Astrocyte of the hippocampus (primary cell): Measurements from ENCODE around the gene SOBP.

Experiments
- DNase-seq: peaks from one replicate; pipeline ENCODE4 v3.0.0; 2011; ENCODE audit warnings: low read depth, low spot score

Gene SOBP

DNA sequence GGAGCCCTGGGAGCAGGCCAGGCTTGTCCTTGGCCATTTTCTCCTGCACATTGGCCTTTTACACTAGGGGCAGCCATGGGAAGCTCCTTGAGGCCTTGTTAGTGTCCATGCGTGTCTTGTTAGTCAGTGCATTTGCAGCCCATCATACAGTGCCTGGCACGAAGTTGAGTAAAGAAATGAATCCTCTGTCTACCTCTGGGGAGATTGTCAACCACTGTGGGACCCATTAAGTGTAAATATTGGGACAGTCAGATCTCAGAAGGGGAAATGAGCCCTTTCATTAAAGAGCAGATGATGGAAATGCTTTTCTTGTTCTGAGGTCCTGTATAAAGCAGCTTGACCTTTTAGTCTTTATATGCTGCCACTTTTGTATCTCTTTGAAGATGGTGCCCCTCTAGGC lies 33.9 kb downstream of the SOBP start:
- no peak for DNase-seq

DNA sequence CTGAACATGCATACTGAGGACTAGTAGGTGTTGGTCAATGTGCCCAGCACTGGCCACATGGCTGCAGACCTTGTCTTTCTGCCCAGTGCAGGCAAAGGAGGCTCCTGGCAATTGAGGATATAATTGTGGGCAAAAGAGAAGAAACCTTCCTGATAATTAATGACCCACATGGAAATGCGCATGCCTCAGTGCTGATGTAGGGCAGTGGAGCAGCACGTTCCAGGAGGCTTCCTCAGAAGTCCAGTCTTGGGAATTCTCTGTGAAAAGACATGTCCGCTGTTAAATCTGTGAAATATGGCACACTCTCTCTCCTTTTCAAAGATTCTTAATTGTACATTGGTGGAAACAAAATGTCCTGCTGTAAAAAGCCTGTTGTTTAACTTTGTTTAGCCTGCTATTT lies 34.7 kb downstream of the SOBP start:
- DNase-seq: no peak

DNA sequence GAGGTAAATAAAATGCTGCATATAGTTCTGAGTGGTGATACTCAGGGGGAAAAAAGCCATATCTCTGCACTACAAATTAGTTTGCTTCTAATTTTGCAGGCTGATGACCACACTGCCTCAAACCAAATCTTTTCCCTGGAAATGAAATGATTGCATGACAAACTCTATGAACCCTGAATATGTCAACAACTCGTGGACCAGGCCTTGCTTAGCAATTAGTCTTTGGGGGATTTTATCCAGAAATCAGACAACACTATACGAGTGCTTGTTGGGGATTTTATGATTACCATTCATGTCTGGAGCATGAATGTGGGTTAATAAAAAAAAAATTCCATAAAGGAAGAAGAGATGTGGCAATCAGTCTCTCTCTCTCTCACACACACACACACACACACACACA lies 42.0 kb downstream of the SOBP start:
- DNase-seq: no peak

DNA sequence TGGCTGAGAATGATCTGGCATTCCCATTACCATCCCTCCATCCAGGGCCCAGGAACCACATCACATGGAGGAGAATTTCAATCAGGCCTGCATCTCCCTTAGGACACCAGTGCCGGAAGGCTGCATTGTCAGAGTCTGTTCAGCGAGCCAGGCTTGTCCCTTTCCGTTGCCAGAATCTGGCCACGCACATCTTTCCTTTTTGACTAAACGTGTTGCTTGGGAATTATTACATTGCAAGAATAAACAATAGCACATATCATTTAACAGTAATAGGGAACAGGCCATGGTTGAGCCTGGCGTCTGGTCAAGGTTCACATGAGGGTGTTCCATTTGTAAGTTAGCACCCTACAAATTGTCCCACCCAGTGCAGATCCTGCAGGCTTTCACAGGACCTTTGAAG lies 42.8 kb downstream of the SOBP start:
- no peak for DNase-seq

DNA sequence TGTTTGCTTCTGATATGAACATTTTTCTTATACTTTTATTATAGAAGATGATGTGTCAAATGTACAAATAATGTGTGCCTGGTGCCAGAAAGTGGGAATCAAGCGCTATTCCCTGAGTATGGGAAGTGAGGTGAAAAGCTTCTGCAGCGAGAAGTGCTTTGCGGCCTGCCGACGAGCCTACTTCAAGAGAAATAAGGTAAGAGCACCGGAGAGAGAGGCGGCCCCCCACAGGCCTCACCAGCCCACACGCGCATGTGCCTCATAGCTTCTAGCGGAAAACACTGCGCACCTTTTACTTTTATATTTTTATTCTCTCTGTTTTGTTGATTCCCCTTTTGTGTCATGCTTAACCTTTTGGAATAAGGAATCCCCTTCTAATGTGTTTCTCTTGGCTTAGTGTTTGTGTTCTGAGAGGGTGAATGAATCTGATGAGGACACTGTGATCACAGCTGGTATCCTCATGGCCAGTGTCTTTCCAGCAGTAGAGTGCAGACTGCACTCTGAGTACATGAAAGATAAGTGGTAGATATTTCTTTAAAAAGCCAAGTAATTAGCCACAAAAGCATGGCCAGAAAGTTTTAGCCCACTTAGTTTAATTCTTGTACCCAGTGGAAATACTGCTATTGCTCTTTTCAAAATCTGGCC lies 43.6 kb downstream of the SOBP start:
- DNase-seq: no peak

DNA sequence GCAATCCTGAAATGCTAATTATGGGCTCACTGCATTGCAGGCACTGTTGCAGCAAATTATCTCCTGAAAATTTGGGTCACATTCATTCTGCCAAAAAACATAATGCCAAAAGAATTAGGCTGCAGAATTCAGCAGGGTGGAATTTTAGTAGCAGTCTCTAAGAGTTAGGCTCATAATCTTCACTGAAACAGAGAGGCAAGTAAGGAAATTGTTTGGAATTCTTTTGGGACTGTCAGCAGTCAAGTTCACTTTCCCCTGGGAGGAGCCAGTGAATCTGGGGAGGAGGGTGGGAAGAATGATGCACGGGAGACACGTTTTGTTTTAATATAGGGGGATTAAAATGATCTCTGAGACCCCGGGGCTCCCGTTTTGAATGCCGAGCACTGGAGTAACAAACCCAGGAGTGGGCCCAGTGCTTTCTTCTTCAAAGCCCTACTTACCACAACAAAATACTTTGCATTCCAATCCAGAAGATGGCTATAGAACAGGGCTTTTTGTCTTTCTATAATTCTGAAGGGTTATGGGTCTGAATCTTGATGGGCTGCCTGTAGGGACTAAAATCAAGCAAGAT lies 44.7 kb downstream of the SOBP start:
- peak; percentile 54 for DNase-seq

DNA sequence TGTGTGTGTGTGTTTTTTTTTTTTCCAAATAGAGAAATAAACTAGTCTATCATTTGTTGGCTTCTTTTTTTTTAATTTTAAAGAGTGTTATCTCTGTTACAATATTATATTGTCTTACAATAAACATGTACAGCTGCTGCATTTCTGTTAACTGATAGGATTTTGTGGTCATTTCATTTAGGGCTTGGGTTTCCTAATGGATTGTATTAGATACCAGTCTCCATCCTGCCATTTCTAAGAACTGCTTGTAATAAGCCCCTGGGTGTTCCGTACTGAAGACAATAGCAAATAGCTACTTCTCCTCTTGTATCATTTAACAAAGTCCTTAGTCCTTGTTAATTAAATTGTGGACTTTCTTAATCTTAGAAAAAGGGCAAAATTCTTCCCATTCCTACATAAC lies 45.7 kb downstream of the SOBP start:
- DNase-seq: no peak

DNA sequence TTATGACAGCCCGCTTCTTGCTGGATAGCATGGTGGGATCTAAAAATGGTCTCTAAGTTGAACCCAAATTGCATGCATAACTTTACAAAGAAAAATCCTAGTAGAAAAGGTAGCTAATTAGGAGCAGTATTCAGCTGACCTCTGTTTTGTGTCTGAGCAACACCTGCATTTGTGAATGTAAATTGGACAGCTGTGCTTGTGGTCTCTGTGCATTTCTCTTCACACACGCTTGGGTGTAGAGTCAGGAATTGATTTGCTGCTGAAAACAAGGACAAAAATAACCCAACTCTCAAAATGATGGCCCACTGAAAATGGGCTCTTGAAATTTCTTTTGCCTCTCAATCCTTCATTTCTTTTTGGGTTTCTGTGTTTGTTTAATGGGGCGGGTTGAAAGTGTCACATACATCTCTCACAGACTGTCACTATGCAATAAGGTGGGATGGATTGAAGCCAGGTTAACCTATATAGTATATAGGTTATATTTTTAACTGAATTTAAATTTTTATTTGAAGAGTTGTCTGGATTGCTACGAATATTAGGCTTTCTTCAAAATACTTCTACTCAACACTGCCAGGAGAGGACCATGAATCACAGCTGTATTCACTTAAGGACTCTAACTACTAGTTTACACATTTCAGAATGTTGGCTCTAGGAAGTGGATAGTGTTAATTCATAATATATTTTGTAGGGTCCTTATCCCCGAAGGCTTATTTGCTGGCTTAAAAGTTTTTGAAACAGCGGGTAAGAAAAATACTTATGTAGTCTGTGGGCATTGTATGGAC lies 46.5 kb downstream of the SOBP start:
- no peak for DNase-seq

DNA sequence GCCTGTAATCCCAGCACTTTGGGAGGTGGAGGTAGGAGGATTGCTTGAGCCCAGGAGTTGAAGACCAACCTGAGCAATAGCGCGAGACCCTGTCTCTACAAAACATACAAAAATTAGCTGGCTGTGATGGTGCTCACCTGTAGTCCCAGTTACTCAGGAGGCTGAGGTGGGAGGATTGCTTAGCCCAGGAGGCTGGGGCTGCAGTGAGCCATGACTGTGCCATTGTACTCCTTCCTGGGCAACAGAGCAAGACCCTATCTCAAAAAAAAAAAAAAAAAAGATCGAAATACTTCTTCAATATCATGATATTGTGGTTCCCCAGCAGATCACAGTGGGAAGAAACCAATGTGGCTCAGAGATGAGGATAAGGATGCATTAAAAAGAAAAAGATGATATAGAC lies 47.6 kb downstream of the SOBP start:
- DNase-seq: no peak

DNA sequence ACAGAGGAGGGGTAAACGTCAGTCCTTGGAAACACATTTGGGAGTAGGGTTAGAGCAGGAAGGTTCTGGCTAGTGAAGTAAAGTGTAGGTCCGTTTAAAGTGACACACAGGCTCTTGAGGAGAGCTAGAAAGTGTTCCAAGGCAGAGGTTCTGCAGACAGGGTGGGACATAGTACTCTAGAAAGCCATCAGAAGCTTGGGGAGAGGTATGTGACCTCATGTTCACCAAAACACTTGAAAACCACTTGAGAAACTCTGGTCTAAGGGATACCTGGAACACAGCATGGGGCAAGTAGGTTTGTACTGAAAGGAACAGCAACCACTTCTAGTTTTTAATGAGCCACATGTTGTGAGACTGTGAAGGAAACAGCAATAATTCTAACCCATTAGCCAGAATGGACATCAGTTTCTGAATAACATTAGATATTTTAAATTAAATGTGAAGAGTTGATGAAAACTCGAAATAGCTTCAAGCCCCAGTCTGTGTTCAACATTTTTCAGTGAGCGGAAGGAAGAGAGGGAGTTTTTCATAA lies 49.0 kb downstream of the SOBP start:
- DNase-seq: peak; percentile 33

DNA sequence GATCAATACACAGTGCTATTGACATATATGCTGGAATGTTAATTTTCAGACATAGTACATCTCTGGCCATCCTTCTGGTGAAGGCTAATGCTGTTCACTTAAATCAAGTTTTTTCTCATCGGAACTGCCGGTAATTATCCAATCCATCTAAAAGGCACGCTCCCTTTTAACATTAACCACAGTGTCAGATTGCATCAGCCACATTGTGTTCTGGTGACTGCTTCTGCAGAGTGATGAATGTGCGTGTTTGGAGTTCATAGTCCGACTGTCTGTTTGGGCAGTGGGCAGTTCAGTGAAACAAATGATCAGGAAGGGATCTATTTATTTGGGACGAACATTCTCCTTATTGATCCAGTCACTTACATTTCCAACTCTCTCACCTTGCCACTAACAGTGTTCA lies 49.5 kb downstream of the SOBP start:
- peak; percentile 75 for DNase-seq

DNA sequence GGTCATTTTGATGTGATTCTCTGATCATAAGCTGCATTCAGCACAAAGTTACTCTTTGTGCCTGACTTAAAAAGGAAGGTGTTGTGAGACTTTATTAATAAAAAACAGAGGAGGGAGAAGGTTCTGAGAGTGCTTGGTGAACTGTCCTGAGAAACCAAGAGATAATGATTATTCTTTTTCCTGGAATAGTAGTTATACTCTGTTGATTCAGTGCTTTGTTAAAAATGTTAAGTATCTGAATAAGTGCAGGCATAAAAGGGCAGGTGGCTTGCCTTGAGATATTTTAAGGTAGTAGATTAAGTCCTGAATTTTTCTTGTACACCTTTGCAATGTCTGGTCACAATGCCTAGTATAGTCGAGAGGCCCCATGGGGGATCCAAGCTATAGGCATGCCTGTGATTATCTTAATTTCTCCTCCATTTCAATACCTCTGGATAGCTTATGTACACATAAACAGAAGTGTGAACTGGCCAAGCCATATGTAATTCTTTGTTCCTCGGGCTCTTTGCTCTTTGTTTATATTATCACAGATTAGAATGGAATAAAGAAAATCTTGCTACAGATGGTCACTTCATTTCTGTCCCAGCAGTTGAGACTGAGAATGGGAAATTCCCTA lies 50.0 kb downstream of the SOBP start:
- no peak for DNase-seq

DNA sequence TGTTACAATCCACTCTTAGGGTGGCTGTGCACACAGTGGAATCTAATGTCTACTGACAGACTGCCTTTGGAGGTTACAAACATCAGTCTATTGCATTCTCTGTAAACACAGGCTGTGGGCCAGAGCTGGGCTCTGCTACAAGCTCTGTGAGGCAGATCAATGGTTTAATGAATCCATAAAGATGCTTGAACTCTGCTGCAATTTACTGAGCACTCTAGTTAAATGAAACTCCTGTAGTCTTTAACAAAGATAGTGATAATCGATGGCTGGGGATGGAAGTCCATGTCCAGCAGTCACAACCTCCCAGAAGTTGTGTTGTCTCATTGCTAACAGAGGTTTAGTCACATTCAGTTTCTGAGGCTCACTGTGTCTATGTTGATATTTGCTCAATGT lies 50.5 kb downstream of the SOBP start:
- no peak for DNase-seq

DNA sequence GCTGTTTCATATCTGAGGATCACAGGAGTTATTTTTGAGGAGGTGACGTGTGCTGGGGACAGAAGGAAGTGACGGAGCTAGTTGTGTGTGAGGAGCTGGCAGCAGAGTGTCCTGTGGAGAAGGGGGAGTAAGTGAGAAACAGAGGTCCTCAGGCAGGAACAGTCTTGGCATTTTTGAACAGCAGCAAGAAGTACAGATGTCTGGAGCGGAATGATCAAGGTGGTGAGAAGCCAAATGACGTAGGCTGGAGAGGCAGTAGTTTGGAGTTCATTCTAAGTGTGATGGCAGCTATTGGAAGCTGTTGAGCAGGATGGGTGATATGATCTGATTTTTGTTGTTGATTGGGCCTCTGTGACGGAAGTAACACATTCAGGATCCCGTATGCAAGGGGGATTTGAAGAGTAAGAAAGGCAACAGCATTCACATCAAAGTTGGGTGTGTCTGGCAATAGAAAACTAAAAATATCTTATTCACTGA lies 52.3 kb downstream of the SOBP start:
- DNase-seq: no peak

DNA sequence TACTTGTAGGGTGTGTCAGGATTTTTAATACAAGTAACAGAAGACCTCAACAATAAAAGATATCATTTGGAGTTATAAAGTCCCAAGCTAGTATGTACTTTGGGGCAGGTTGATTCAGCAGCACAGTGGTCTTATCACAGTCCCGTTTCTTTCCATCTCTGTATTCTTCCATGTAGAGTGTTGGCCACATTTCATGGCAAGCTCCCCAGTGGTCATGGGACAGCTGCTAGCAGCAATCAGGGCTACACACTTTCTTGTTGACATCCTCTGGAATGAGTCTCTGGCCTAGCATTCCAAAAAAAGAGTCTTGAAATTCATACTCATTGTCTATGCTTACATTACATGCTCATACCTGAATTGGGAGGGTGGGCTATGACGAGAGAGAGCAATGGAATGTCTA lies 53.2 kb downstream of the SOBP start:
- DNase-seq: no peak

DNA sequence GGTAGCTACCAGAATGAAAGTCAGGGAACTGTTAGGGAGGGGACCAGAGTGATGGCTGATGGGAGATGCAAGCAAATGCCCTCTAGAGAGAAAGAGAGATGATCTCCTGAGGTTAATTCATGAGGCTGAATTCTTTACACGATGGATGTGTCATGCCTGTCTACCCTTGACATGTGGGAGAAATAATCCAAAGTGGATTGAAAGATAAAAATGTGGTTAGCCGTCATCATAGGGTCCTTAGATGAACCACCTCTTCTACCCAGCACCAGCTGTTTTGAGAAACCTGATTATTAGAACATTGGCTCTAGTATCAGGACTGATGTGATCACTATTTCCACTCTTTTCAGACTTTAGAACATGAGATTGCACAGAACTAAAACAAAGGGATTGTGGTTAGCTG lies 53.6 kb downstream of the SOBP start:
- no peak for DNase-seq

DNA sequence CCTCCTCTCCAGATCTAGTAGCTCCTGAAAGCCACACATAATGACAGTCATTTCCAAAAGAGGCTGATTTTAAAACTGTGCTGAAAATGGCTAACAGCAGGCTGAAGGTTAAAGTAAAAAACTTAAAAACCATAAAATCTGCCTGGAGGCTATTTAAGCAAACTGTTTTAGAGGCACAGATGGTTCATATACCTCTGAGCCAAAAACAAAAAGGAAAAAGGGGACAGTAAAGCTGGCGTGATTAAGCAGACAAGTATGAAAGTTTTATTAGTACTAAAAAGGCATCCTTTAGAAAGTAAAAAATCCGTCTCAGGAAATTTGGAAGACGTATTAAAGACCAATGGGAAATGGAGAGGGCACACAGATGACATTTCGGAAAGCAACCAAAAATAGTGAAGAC lies 55.8 kb downstream of the SOBP start:
- no peak for DNase-seq

DNA sequence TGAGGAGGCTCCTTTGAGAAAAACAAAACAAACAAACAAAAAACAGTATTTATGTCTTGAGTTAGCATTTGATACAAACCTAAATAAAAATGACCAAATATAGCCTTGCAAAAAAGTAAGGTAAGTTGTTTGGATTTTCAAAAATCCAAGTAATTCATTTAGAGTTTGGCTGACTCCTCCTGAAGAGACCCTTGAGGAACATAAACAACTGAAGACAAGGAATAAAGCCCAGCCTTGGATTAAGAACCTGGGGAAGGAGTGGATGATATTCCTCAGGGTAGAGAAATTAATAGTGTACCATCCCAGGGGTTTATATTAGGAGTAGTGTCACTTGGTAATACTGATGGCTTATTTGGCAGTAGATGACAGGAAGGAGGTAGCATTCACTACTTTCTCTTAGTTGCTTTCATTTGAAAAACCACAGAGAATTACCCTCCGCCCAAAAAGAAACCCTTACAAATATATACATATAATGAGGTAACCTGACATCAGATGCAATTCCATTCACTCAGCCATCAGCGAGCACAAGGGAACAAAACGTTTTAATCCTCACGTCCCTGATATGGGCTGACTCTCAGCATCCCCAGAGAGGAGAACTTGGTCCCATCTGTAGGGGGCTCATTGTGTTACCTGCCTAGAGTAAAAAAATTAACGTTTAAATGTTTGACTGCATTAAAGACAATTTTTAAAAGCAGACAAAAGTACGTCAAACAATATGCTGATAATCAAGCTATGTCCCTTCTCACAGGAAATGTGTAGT lies 57.0 kb downstream of the SOBP start:
- no peak for DNase-seq

DNA sequence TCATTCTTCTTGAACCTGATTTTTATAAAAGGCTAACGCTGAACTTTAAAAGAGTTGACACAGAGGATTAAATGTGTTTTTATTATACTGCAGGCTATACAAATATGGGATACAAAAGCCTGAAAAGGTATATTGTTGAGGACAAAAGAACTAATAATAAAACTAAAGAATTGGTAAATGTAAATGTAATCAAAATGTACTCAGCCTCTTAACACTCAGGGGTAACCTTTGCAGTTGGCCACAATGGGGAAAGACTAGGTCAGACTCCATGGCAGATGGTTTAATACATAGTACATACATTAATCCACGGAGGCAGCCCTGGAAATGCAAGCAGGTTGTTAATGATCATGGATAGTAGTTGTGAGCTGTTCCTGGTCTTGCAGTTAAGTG lies 57.5 kb downstream of the SOBP start:
- DNase-seq: no peak

DNA sequence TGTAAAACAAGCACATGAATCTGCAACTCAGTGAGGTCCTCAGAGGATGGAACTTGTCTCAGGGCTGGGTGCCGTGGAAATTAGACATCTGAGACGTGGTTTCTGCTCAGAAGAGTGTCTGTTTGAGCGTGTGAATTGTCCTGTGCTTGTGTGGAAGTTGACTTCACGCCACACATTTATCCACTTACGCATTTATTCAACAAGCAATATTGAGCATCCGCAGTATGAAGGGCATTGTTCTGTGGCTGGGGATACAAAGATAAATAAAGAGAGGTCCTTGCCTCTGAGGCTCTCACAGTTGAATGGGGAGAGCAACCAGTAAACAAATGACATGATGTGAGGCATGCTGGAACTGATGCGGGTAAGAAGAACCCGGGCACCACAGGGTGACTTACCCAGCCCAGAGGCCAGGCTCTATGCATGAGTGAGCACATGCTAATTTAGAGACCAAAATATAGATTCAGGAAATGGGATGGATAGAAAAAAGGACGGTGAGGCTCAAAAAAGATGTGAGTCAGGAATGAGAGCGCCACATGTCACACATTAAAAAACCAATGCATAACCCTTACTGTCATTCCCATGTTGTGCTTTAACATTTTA lies 60.4 kb downstream of the SOBP start:
- DNase-seq: no peak

DNA sequence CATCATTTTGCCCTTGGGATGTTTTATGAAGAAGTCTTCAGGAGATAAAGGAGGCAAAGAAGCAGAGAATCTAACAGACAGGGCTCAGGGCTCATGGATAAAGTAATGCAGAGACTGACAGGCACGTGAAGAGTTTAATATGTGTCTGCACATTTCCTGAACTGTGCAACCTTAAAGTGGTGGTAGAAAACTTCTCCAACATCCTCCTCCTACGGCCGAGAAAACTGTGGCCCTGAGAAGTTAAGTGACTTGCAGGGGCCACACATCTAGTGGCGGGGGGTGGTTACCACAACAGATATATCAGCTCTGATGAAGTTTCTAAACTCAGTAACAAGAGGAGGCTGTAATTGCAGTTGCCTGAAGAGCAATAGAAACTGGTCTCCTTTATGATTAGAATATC lies 61.0 kb downstream of the SOBP start:
- no peak for DNase-seq
